Mesendoderm (in vitro differentiated cells): ENCODE results near the gene KRT2.
A peak's percentile ranks its signal among the peaks of the same experiment; 100 is the strongest.

Source experiments
- DNase-seq: peaks from one replicate; pipeline ENCODE4 v3.0.0; 2013
- H2AK5ac ChIP-seq: 2 replicates; pipeline ENCODE4 v1.6.1; 2013; ENCODE audit warnings: low read length, inconsistent platforms
- H2BK120ac ChIP-seq: 2 replicates; pipeline ENCODE4 v1.6.1; 2013; ENCODE audit warnings: low read depth, mild to moderate bottlenecking, low read length, moderate library complexity, mixed read lengths
- H2BK15ac ChIP-seq: replicated peaks from 2 replicates; pipeline ENCODE4 v1.6.1; 2013; ENCODE audit warnings: low read depth, mild to moderate bottlenecking, moderate library complexity
- H2BK5ac ChIP-seq: 2 replicates; pipeline ENCODE4 v1.6.1; 2013; ENCODE audit warnings: low read length, inconsistent platforms
- H3K18ac ChIP-seq: 2 replicates; pipeline ENCODE4 v1.6.1; 2013; ENCODE audit warnings: mild to moderate bottlenecking, low read length, mixed read lengths
- H3K23ac ChIP-seq: one replicate; pipeline ENCODE4 v1.6.1; 2013; ENCODE audit warnings: low read length
- H3K27ac ChIP-seq: 2 replicates; pipeline ENCODE4 v1.5.1; 2013; ENCODE audit warnings: low read depth, mild to moderate bottlenecking, inconsistent platforms, low read length, moderate library complexity
- H3K27me3 ChIP-seq: 2 replicates; pipeline ENCODE4 v1.6.1; 2013; ENCODE audit warnings: low read length, control low read depth, mild to moderate bottlenecking, inconsistent platforms; ENCODE audit not compliant: insufficient read depth, poor library complexity
- H3K36me3 ChIP-seq: 2 replicates; pipeline ENCODE4 v1.6.1; 2013; ENCODE audit warnings: low read length, inconsistent platforms; ENCODE audit not compliant: control insufficient read depth, insufficient read depth
- H3K4ac ChIP-seq: one replicate; pipeline ENCODE4 v1.6.1; 2013; ENCODE audit warnings: low read depth, mild to moderate bottlenecking, low read length, moderate library complexity
- H3K4me1 ChIP-seq: 2 replicates; pipeline ENCODE4 v1.6.1; 2013; ENCODE audit warnings: low read depth, low read length, inconsistent platforms; ENCODE audit not compliant: control insufficient read depth
- H3K4me2 ChIP-seq: 2 replicates; pipeline ENCODE4 v1.6.1; 2013; ENCODE audit warnings: low read length
- H3K4me3 ChIP-seq: 2 replicates; pipeline ENCODE4 v1.5.1; 2013; ENCODE audit warnings: mild to moderate bottlenecking, low read length
- H3K56ac ChIP-seq: one replicate; pipeline ENCODE4 v1.6.1; 2013; ENCODE audit warnings: low read length
- H3K79me1 ChIP-seq: 2 replicates; pipeline ENCODE4 v1.6.1; 2013; ENCODE audit warnings: low read length, inconsistent platforms
- H3K79me2 ChIP-seq: 2 replicates; pipeline ENCODE4 v1.6.1; 2013; ENCODE audit warnings: mild to moderate bottlenecking, low read length; ENCODE audit not compliant: control insufficient read depth, insufficient read depth
- H3K9ac ChIP-seq: 2 replicates; pipeline ENCODE4 v1.6.1; 2013; ENCODE audit warnings: low read length, inconsistent platforms
- H4K5ac ChIP-seq: one replicate; pipeline ENCODE4 v1.6.1; 2013; ENCODE audit warnings: low read length
- H4K8ac ChIP-seq: one replicate; pipeline ENCODE4 v1.6.1; 2013; ENCODE audit warnings: low read depth, mild to moderate bottlenecking, control low read depth, low read length, moderate library complexity
- WGBS: extraction: QIAGEN DNeasy Blood & Tissue Kit; methylation state at CpG from one replicate; pipeline ENCODE4 v1.1.7; 2013; ENCODE audit warnings: low lambda C conversion rate, missing lambda C conversion rate; ENCODE audit not compliant: insufficient coverage; ENCODE audit errors: extremely low coverage; 5-methylcytosine and 5-hydroxymethylcytosine counted together

Gene KRT2

GRCh38 chr12:52612431-52613383, 39.3 kb downstream of the KRT2 start:
- H3K56ac ChIP-seq: peak overlapping the region; percentile 51

GRCh38 chr12:52611080-52611468, 40.9 kb downstream of the KRT2 start:
- Histone ChIP-seq H3K36me3 (no peaks in the 10 kb centered on the region), H3K4ac (no peak overlapping the region), H4K8ac (no peak overlapping the region), H3K79me1 (no peaks in the 10 kb centered on the region), H3K4me3 (no peak overlapping the region), H3K27me3 (no peaks in the 10 kb centered on the region), H4K5ac (no peak overlapping the region), H3K9ac (no peak overlapping the region), H3K79me2 (no peaks in the 10 kb centered on the region), H3K27ac (no peak overlapping the region), H2BK5ac (no peak overlapping the region), H3K4me1 (peaks cover 8% of the 10 kb centered on the region), H2BK120ac (no peak overlapping the region), H3K56ac (no peak overlapping the region), H3K18ac (no peak overlapping the region), H2AK5ac (no peak overlapping the region), H3K23ac (no peak overlapping the region), H3K4me2 (no peak overlapping the region), H2BK15ac (no peak overlapping the region)
- WGBS: no CpG with 5 or more reads among the region's 6 CpGs
- DNase-seq: no peak

More at GRCh38 chr12:52612431-52613383, 39.3 kb downstream of the KRT2 start:
- Histone ChIP-seq H4K5ac (no peak overlapping the region), H3K4me1 (peaks cover 8% of the 10 kb centered on the region), H2BK120ac (no peak overlapping the region), H3K36me3 (no peaks in the 10 kb centered on the region), H3K18ac (no peak overlapping the region), H3K27me3 (no peaks in the 10 kb centered on the region), H3K27ac (no peak overlapping the region), H3K79me2 (no peaks in the 10 kb centered on the region), H3K4me3 (no peak overlapping the region), H4K8ac (no peak overlapping the region), H3K79me1 (no peaks in the 10 kb centered on the region), H3K4ac (no peak overlapping the region), H3K9ac (no peak overlapping the region), H3K23ac (no peak overlapping the region), H2BK5ac (no peak overlapping the region), H2BK15ac (no peak overlapping the region), H3K4me2 (no peak overlapping the region), H2AK5ac (no peak overlapping the region)
- WGBS: no CpG with 5 or more reads among the region's 5 CpGs
- peak; percentile 91 for DNase-seq

DNA sequence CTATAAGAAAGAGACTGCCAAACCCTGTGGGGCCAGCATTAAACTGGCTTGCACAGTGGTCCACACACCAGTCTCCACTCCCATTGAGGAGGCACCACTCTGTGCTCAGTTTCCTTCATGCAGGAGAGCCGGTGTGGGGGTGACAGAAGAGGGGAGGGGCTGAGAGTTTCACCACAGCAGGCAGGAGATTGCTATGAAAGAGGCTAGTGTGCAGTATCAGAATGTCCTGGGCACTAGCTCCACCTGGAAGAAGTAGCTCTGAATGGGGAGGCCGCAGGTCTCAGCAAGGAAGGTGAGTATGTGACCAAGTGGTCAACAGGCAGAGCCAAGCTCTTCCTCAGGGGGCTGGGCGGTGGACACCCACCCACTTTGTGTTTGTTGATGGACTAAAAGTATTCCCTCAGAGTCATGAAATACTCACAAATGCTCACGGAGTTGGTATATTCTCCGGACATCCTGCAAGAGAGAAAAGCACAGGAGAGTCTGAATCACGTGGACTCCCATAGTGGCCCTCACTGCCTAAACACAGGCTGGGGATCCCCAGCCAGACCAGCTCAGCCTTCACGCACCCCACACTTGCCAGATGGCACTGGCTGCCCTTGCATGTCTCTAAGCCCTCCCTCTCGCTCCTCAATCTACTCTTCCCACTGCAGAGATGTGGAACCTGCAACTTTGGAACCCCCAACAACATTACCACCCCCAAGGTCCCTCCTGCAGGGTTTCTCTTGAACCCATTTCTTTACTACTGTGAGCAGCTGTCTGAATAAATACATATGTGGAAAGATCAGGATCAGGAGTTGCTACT, 43.0 kb downstream of the KRT2 start:
- no CpG with 5 or more reads among the region's 8 CpGs for WGBS
- no peak overlapping the region for H3K4me2 ChIP-seq
- no peak overlapping the region for H3K56ac ChIP-seq
- no peak overlapping the region for H3K23ac ChIP-seq
- H3K79me2 ChIP-seq: no peaks in the 10 kb centered on the region
- no peak for DNase-seq
- no peak overlapping the region for H3K9ac ChIP-seq
- peaks cover 8% of the 10 kb centered on the region for H3K4me1 ChIP-seq
- H4K5ac ChIP-seq: no peak overlapping the region
- no peaks in the 10 kb centered on the region for H3K27me3 ChIP-seq
- H2BK5ac ChIP-seq: no peak overlapping the region
- no peak overlapping the region for H2BK120ac ChIP-seq
- no peaks in the 10 kb centered on the region for H3K36me3 ChIP-seq
- H3K4ac ChIP-seq: no peak overlapping the region
- no peaks in the 10 kb centered on the region for H3K79me1 ChIP-seq
- H4K8ac ChIP-seq: no peak overlapping the region
- no peak overlapping the region for H2AK5ac ChIP-seq
- H3K27ac ChIP-seq: no peak overlapping the region
- no peak overlapping the region for H3K18ac ChIP-seq
- H3K4me3 ChIP-seq: no peak overlapping the region
- H2BK15ac ChIP-seq: no peak overlapping the region

- H3K4me3 ChIP-seq: no peak overlapping the region
- no peak overlapping the region for H3K18ac ChIP-seq
- no peak overlapping the region for H3K4me2 ChIP-seq
- no peak overlapping the region for H3K4ac ChIP-seq
- H2AK5ac ChIP-seq: no peak overlapping the region
- H3K56ac ChIP-seq: no peak overlapping the region
- H3K79me1 ChIP-seq: no peaks in the 10 kb centered on the region
- H3K79me2 ChIP-seq: no peaks in the 10 kb centered on the region
- no peak overlapping the region for H3K9ac ChIP-seq
- H3K27me3 ChIP-seq: no peaks in the 10 kb centered on the region
- no peak overlapping the region for H2BK5ac ChIP-seq
- H4K5ac ChIP-seq: no peak overlapping the region
- H2BK120ac ChIP-seq: no peak overlapping the region
- peaks cover 6% of the 10 kb centered on the region for H3K4me1 ChIP-seq
- no peak for DNase-seq
- no CpG with 5 or more reads among the region's 6 CpGs for WGBS
- H3K23ac ChIP-seq: no peak overlapping the region
- no peak overlapping the region for H2BK15ac ChIP-seq
- no peak overlapping the region for H4K8ac ChIP-seq
- H3K27ac ChIP-seq: no peak overlapping the region
- H3K36me3 ChIP-seq: no peaks in the 10 kb centered on the region
Measured at GRCh38 chr12:52608161-52608560, 43.9 kb downstream of the KRT2 start.

DNA sequence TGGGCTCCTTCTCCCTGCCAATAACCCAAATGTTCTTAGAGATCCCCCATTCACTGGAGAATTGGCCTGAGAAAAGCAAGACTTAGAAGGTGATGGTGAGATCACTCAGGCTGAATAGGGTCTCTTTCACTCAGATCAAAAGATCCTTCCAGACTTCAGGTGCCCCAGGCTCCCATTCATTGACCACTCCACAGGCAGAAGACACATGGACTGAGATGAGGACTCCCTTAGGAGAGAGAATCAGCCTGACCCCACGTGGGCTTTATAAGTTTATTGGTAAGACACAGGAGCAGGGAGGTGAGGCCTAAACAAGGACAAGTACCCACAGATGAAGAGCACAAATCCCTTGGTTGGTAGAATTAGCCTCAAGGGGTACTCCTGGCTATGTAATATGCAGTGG, 44.7 kb downstream of the KRT2 start:
- H3K9ac ChIP-seq: no peak overlapping the region
- no peak overlapping the region for H4K8ac ChIP-seq
- no peak overlapping the region for H3K18ac ChIP-seq
- H3K79me2 ChIP-seq: no peaks in the 10 kb centered on the region
- no peak overlapping the region for H2BK15ac ChIP-seq
- H3K36me3 ChIP-seq: no peaks in the 10 kb centered on the region
- H2BK5ac ChIP-seq: no peak overlapping the region
- H3K4me1 ChIP-seq: peaks cover under 1% of the 10 kb centered on the region
- H3K56ac ChIP-seq: no peak overlapping the region
- no peak overlapping the region for H3K23ac ChIP-seq
- no peak overlapping the region for H3K4ac ChIP-seq
- no peak for DNase-seq
- no peak overlapping the region for H3K27ac ChIP-seq
- no peaks in the 10 kb centered on the region for H3K27me3 ChIP-seq
- WGBS: no CpG with 5 or more reads among the region's 1 CpG
- no peaks in the 10 kb centered on the region for H3K79me1 ChIP-seq
- no peak overlapping the region for H2AK5ac ChIP-seq
- H2BK120ac ChIP-seq: no peak overlapping the region
- H4K5ac ChIP-seq: no peak overlapping the region
- no peak overlapping the region for H3K4me3 ChIP-seq
- H3K4me2 ChIP-seq: no peak overlapping the region
